OCI-LY3 (cell line): Measurements from ENCODE around the gene MYT1.
A peak's percentile ranks its signal among the peaks of the same experiment; 100 is the strongest.

Experiments used
- EZH2phosphoT487 ChIP-seq: fragments of 200-600 bp; shearing (Covaris generic); IDR thresholded peaks from 2 replicates; pipeline ENCODE4 v1.6.1; 2018; ENCODE audit warnings: antibody characterized with exemption, mixed run types, low read depth
- TF ChIP-seq, protein P1 (sequence below): fragments of 200-600, 300-600 bp; sonication (generic); IDR thresholded peaks from 2 replicates; pipeline ENCODE4 v1.5.1; 2014; ENCODE audit warnings: antibody characterized with exemption, low read length, low read depth

GRCh38 chr20:64223526-64224067 lies 59.3 kb downstream of the MYT1 start:
- TF ChIP-seq, protein P1, sequence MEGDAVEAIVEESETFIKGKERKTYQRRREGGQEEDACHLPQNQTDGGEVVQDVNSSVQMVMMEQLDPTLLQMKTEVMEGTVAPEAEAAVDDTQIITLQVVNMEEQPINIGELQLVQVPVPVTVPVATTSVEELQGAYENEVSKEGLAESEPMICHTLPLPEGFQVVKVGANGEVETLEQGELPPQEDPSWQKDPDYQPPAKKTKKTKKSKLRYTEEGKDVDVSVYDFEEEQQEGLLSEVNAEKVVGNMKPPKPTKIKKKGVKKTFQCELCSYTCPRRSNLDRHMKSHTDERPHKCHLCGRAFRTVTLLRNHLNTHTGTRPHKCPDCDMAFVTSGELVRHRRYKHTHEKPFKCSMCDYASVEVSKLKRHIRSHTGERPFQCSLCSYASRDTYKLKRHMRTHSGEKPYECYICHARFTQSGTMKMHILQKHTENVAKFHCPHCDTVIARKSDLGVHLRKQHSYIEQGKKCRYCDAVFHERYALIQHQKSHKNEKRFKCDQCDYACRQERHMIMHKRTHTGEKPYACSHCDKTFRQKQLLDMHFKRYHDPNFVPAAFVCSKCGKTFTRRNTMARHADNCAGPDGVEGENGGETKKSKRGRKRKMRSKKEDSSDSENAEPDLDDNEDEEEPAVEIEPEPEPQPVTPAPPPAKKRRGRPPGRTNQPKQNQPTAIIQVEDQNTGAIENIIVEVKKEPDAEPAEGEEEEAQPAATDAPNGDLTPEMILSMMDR: peak; percentile 56
- no peak for TF ChIP-seq EZH2phosphoT487
